H1 (cell line): ENCODE measurements around the gene PCIF1. TPM values are rescaled to one million over a fixed set of nuclear protein-coding genes. Genes with fewer than 3 reads are reported as not detected.

Source experiments
- CTCF ChIA-PET: fragments of 300-600 bp; sonication (Branson Sonifier 250); formaldehyde crosslinking; loops from one replicate; lab custom pipeline; 2021; ENCODE audit not compliant: partially characterized antibody; lab: Charles Lee
- POLR2A ChIA-PET: fragments of 300-600 bp; sonication (Branson Sonifier 250); formaldehyde crosslinking; loops from one replicate; lab custom pipeline; 2021; ENCODE audit warnings: inconsistent platforms; ENCODE audit not compliant: partially characterized antibody; lab: Charles Lee
- DNase-seq, 2 experiments: peaks; one replicate each; pipeline versions ENCODE4 v3.0.0 to v3.0.0-alpha.2; 2010 to 2022; ENCODE audit warnings: low spot score in 2 of 2, low read depth in 1 of 2, mixed read lengths in 1 of 2
- FAIRE-seq: peaks from 2 replicates; lab custom pipeline; 2011; peaks lifted over from hg19 to GRCh38; lab: Jason Lieb, UNC
- H2AFZ ChIP-seq: 2 replicates; pipeline ENCODE4 v1.8.1; 2012; ENCODE audit warnings: low read length, inconsistent platforms
- H2AK5ac ChIP-seq: 2 replicates; pipeline ENCODE4 v1.6.1; 2013; ENCODE audit warnings: low read depth, low read length
- H2BK120ac ChIP-seq: replicated peaks from 2 replicates; pipeline ENCODE3; 2013; ENCODE audit warnings: low read depth, low read length, inconsistent platforms
- H2BK12ac ChIP-seq: 2 replicates; pipeline ENCODE4 v1.6.1; 2013; ENCODE audit warnings: low read depth, low read length
- H2BK15ac ChIP-seq: 2 replicates; pipeline ENCODE4 v1.6.1; 2013; ENCODE audit warnings: low read length
- H2BK20ac ChIP-seq: 2 replicates; pipeline ENCODE4 v1.6.1; 2013; ENCODE audit warnings: low read length
- H2BK5ac ChIP-seq: 2 replicates; pipeline ENCODE4 v1.6.1; 2013; ENCODE audit warnings: low read depth, low read length
- H3K14ac ChIP-seq: 2 replicates; pipeline ENCODE4 v1.6.1; 2013; ENCODE audit warnings: inconsistent platforms; ENCODE audit not compliant: insufficient read length
- H3K18ac ChIP-seq: 2 replicates; pipeline ENCODE4 v1.6.1; 2013; ENCODE audit warnings: low read length; ENCODE audit errors: extremely low read depth
- H3K23ac ChIP-seq: 2 replicates; pipeline ENCODE4 v1.6.1; 2013; ENCODE audit warnings: inconsistent platforms; ENCODE audit not compliant: insufficient read length
- H3K23me2 ChIP-seq: 2 replicates; pipeline ENCODE4 v1.6.1; 2013; ENCODE audit warnings: low read depth, low read length
- H3K27ac ChIP-seq: 2 replicates; pipeline ENCODE4 v1.6.1; 2011; ENCODE audit warnings: low read depth, low read length, inconsistent platforms
- H3K27me3 ChIP-seq, 4 experiments: replicated peaks in 1 of 4; 1 replicate in 1 of 4; 2 replicates in 3 of 4; pipeline versions ENCODE4 v1.6.1 to v1.8.1; 2011 to 2013; ENCODE audit warnings: low read length in 3 of 4, mild to moderate bottlenecking in 3 of 4, inconsistent platforms in 2 of 4, mixed read lengths in 2 of 4, moderate library complexity in 1 of 4; ENCODE audit not compliant: control insufficient read depth in 3 of 4, insufficient read depth in 3 of 4; ENCODE audit errors: extremely low read depth in 1 of 4
- H3K36me3 ChIP-seq, 4 experiments: 2 replicates each; pipeline versions ENCODE4 v1.6.1 to v1.8.1; 2011 to 2013; ENCODE audit warnings: mild to moderate bottlenecking in 4 of 4, low read length in 3 of 4, moderate library complexity in 2 of 4, control low read depth in 1 of 4, inconsistent platforms in 1 of 4; ENCODE audit not compliant: insufficient read depth in 4 of 4, control insufficient read depth in 2 of 4
- H3K4ac ChIP-seq: replicated peaks from 2 replicates; pipeline ENCODE3; 2013; ENCODE audit warnings: low read length, low read depth, mixed read lengths, inconsistent platforms; ENCODE audit not compliant: insufficient read length
- H3K4me1 ChIP-seq, 4 experiments: replicated peaks in 1 of 4; 1 replicate in 1 of 4; 2 replicates in 3 of 4; pipeline versions ENCODE4 v1.6.1 to v1.8.1; 2011 to 2013; ENCODE audit warnings: low read length in 3 of 4, inconsistent platforms in 2 of 4, mixed read lengths in 1 of 4; ENCODE audit not compliant: insufficient read depth in 4 of 4, control insufficient read depth in 3 of 4
- H3K4me2 ChIP-seq, 2 experiments: 2 replicates each; pipeline versions ENCODE4 v1.6.1 to v1.8.1; 2011 to 2013; ENCODE audit warnings: low read depth in 2 of 2, low read length in 2 of 2, control low read depth in 1 of 2, inconsistent platforms in 1 of 2, mild to moderate bottlenecking in 1 of 2; ENCODE audit not compliant: insufficient read depth in 1 of 2
- H3K4me3 ChIP-seq, 4 experiments: fragments of 200-600, 300-600 bp in 1 of 4; sonication (generic), shearing (Covaris generic), sonication (Bioruptor Twin) in 1 of 4; 2 replicates each; pipeline versions ENCODE4 v1.5.1 to v1.8.1; 2011 to 2016; ENCODE audit warnings: low read length in 4 of 4, low read depth in 3 of 4, control low read depth in 2 of 4, inconsistent platforms in 2 of 4, mild to moderate bottlenecking in 2 of 4, mixed read lengths in 1 of 4, moderate library complexity in 1 of 4; ENCODE audit not compliant: insufficient read depth in 2 of 4; ENCODE audit errors: extremely low read depth in 1 of 4
- H3K56ac ChIP-seq: replicated peaks from 2 replicates; pipeline ENCODE3; 2013; ENCODE audit warnings: low read depth, mild to moderate bottlenecking, mixed read lengths, low read length, inconsistent platforms; ENCODE audit not compliant: insufficient read length
- H3K79me1 ChIP-seq: 2 replicates; pipeline ENCODE4 v1.6.1; 2013; ENCODE audit warnings: low read depth, low read length, control low read depth
- H3K79me2 ChIP-seq, 2 experiments: 2 replicates each; pipeline versions ENCODE4 v1.6.1 to v1.8.1; 2012 to 2013; ENCODE audit warnings: low read length in 2 of 2, mild to moderate bottlenecking in 2 of 2, inconsistent platforms in 1 of 2; ENCODE audit not compliant: insufficient read depth in 2 of 2, control insufficient read depth in 1 of 2
- H3K9ac ChIP-seq, 4 experiments: replicated peaks in 1 of 4; 1 replicate in 1 of 4; 2 replicates in 3 of 4; pipeline versions ENCODE4 v1.6.1 to v1.8.1; 2011 to 2013; ENCODE audit warnings: low read depth in 3 of 4, low read length in 3 of 4, control low read depth in 2 of 4, mild to moderate bottlenecking in 2 of 4, moderate library complexity in 2 of 4, inconsistent platforms in 1 of 4; ENCODE audit errors: extremely low read depth in 1 of 4
- H3K9me3 ChIP-seq, 2 experiments: 2 replicates each; pipeline versions ENCODE4 v1.6.1 to v1.8.1; 2012 to 2013; ENCODE audit warnings: mild to moderate bottlenecking in 2 of 2, moderate library complexity in 2 of 2, control low read depth in 1 of 2, inconsistent platforms in 1 of 2, low read depth in 1 of 2, low read length in 1 of 2, mixed read lengths in 1 of 2; ENCODE audit not compliant: insufficient read depth in 2 of 2
- H4K20me1 ChIP-seq, 2 experiments: replicated peaks in 1 of 2; 2 replicates each; pipeline versions ENCODE3 to v1.8.1; 2011 to 2013; ENCODE audit warnings: inconsistent platforms in 2 of 2, low read length in 2 of 2, mild to moderate bottlenecking in 1 of 2; ENCODE audit not compliant: insufficient read depth in 2 of 2, control insufficient read depth in 1 of 2
- H4K5ac ChIP-seq: 2 replicates; pipeline ENCODE4 v1.6.1; 2013; ENCODE audit warnings: low read length, low read depth, mixed read lengths, inconsistent platforms; ENCODE audit not compliant: insufficient read length
- H4K8ac ChIP-seq: 2 replicates; pipeline ENCODE4 v1.8.0; 2013; ENCODE audit warnings: mild to moderate bottlenecking, moderate library complexity, low read length, inconsistent platforms; ENCODE audit not compliant: insufficient read depth; ENCODE audit errors: extremely low read depth
- H4K91ac ChIP-seq: replicated peaks from 2 replicates; pipeline ENCODE3; 2013; ENCODE audit warnings: low read length, mixed read lengths, inconsistent platforms; ENCODE audit not compliant: insufficient read length
- CBX5 ChIP-seq: fragments of 300-800, 300-1000 bp; sonication (generic); IDR thresholded peaks from 2 replicates; pipeline ENCODE4 v1.7.1; 2016; ENCODE audit warnings: antibody characterized with exemption, low read length, low read depth
- HDAC6 ChIP-seq: IDR thresholded peaks from one replicate; pipeline ENCODE4 v1.7.1; 2012; ENCODE audit warnings: low read depth, mild to moderate bottlenecking, inconsistent platforms, low read length, moderate library complexity
- JUND ChIP-seq: IDR thresholded peaks from 2 replicates; pipeline ENCODE4 v1.6.1; 2011; ENCODE audit warnings: mild to moderate bottlenecking, improper control_type of control experiment, low read length
- MAFK ChIP-seq: IDR thresholded peaks from 2 replicates; pipeline ENCODE4 v1.6.1; 2012; ENCODE audit warnings: low read depth, mild to moderate bottlenecking, improper control_type of control experiment, low read length
- WGBS, 2 experiments: shearing (Covaris generic) in 1 of 2; methylation state at CpG; one replicate each; pipeline versions ENCODE4 v1.1.6 to v1.1.7; 2013 to 2015; ENCODE audit warnings: low lambda C conversion rate in 2 of 2, mixed read lengths in 2 of 2, inconsistent platforms in 1 of 2, low coverage in 1 of 2, missing lambda C conversion rate in 1 of 2; ENCODE audit not compliant: insufficient replicate concordance in 2 of 2, insufficient coverage in 1 of 2, insufficient read length in 1 of 2; ENCODE audit errors: extremely low coverage in 1 of 2, missing lambda C conversion rate in 1 of 2; 5-methylcytosine and 5-hydroxymethylcytosine counted together
- polyA plus RNA-seq, 7 experiments: library from polyadenylated mRNA; depleted of rRNA in 3 of 7; stranded (reverse) in 5 of 7; unstranded in 2 of 7; fragments of >200 nt in 5 of 7; fragments of 200-250 nt in 2 of 7; gene quantifications; 1 replicate in 5 of 7; 2 replicates in 1 of 7; 4 replicates in 1 of 7; pipeline versions ENCODE4 v1.2.1 to v1.2.3, GENCODE V29; 2011 to 2013; ENCODE audit warnings: missing spikeins in 2 of 7, mixed read lengths in 2 of 7
- total RNA-seq: library from RNA; stranded (reverse); fragmentation: NEBNext Ultra II Directional; extraction: Animal tissue kit (Norgen Biotek cat#: 25700); gene quantifications from 2 replicates; pipeline ENCODE4 v1.2.1, GENCODE V29; 2021

PCIF1 gene
- total and polyA plus RNA-seq, 2 of the 8 experiments (the other 6 are each of a cell fraction or from before 2014, with no cell fraction given), result 30.3 to 30.6 TPM

DNA sequence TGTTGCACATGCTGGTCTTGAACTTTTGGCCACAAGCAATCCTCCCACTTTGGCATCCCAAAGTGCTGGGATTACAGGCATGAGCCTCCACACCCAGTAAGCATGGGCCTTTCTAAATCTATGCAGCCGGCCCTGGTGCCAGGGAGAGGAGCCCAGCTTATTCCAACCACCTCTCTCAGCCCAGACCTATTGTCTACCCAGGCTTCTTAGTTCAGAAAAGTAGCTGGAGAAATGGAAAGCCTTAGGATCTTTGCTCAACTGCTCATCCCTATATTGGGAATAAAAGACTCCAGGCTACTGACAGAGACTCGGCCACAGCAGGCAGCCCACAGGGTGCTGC lies 7.8 kb upstream of the PCIF1 start:
- H3K79me1 ChIP-seq, result no peaks in the 10 kb centered on the region
- H2BK12ac ChIP-seq, result no peak overlapping the region
- no peak overlapping the region for H3K18ac ChIP-seq
- FAIRE-seq, result no peak
- H2BK15ac ChIP-seq, result no peak overlapping the region
- ChIA-PET CTCF (interaction anchor here (0.7 to 2.4 kb wide), 3 partner anchors 10 to 60 kb away, joined by 3 to 10 read pairs (median 4); no protein-coding TSS in a partner anchor), POLR2A (interaction anchor here (0.9 to 18.4 kb wide), 8 partner anchors 6 to 36 kb away, joined by 3 to 283 read pairs (median 13); partner anchors contain the start of genes CTSA, NEURL2, PCIF1 and PLTP)
- H3K56ac ChIP-seq, result no peak overlapping the region
- no peaks in the 10 kb centered on the region for H3K79me2 ChIP-seq
- no peak overlapping the region for H2AFZ ChIP-seq
- H2BK120ac ChIP-seq, result no peak overlapping the region
- H2BK5ac ChIP-seq, result no peak overlapping the region
- H2AK5ac ChIP-seq, result no peak overlapping the region
- 81% methylated on average over 2 of the region's 2 CpGs; no CpG with 5 or more reads in 1 of the 2 experiments for WGBS, 2 experiments
- H3K4me1 ChIP-seq, result peaks cover 3 to 5% (median 4%) of the 10 kb centered on the region in 4 experiments; a peak in 4 of 7 replicates
- no peak overlapping the region for H4K8ac ChIP-seq
- no peak overlapping the region for H2BK20ac ChIP-seq
- H4K5ac ChIP-seq, result no peak overlapping the region
- no peak overlapping the region for H3K23ac ChIP-seq
- H3K23me2 ChIP-seq, result no peaks in the 10 kb centered on the region
- H3K4me2 ChIP-seq, result no peak overlapping the region
- no peak overlapping the region for H3K9ac ChIP-seq
- no peak overlapping the region for H3K27ac ChIP-seq
- no peaks in the 10 kb centered on the region for H3K36me3 ChIP-seq
- H3K9me3 ChIP-seq, result no peaks in the 10 kb centered on the region
- no peaks in the 10 kb centered on the region for H4K20me1 ChIP-seq
- H3K4ac ChIP-seq, result no peak overlapping the region
- no peak overlapping the region for H3K14ac ChIP-seq
- H4K91ac ChIP-seq, result no peak overlapping the region
- H3K4me3 ChIP-seq, result no peak overlapping the region
- no peak for DNase-seq
- no peaks in the 10 kb centered on the region for H3K27me3 ChIP-seq
- no peak for TF ChIP-seq CBX5
- no peak for TF ChIP-seq MAFK
- TF ChIP-seq JUND, result no peak
- no peak for TF ChIP-seq HDAC6
